Stomach (tissue), 9 donors: ENCODE measurements around the gene MAF. TPM values are rescaled to one million over a fixed set of nuclear protein-coding genes. Genes with fewer than 3 reads are reported as not detected.

Experiments
- DNase-seq, 2 donors: peaks; one replicate each; pipeline versions ENCODE4 v3.0.0 to v3.0.0-alpha.2; 2013 to 2019
- H3K27ac ChIP-seq, 5 donors: fragments of 200-600 bp in 4 of 5; sonication (generic) in 4 of 5; one replicate each; pipeline ENCODE4 v1.5.1; 2013 to 2019; ENCODE audit warnings: mild to moderate bottlenecking in 1 of 5, moderate library complexity in 1 of 5
- H3K27me3 ChIP-seq, 3 donors: fragments of 200-600 bp; sonication (generic); one replicate each; pipeline ENCODE4 v1.5.1; 2017 to 2019; ENCODE audit warnings: mixed run types in 1 of 3
- H3K36me3 ChIP-seq, 4 donors: fragments of 200-600 bp; sonication (generic); 1 replicate in 3 of 4; 2 replicates in 1 of 4; pipeline ENCODE4 v1.5.1; 2016 to 2019
- H3K4me1 ChIP-seq, 4 donors: fragments of 200-600 bp; sonication (generic); one replicate each; pipeline ENCODE4 v1.5.1; 2016 to 2019
- H3K4me3 ChIP-seq, 4 donors: fragments of 200-600 bp; sonication (generic) in 3 of 4; one replicate each; pipeline ENCODE4 v1.5.1; 2016 to 2019; ENCODE audit warnings: mild to moderate bottlenecking in 1 of 4
- H3K9me3 ChIP-seq, 4 donors: fragments of 200-600 bp; sonication (generic); one replicate each; pipeline ENCODE4 v1.5.1; 2016 to 2019
- CTCF ChIP-seq, 7 experiments: fragments of 450-650 bp in 4 of 7; fragments of 200-600 bp in 3 of 7; sonication (generic) in 3 of 7; IDR thresholded peaks; one replicate each; pipeline ENCODE4 v1.5.1; 2016 to 2019; ENCODE audit warnings: antibody characterized with exemption in 7 of 7, control low read depth in 2 of 7, mild to moderate bottlenecking in 1 of 7
- EP300 ChIP-seq: sonication (generic); formaldehyde crosslinking; IDR thresholded peaks from one replicate; pipeline ENCODE4 v1.6.1; 2017; ENCODE audit warnings: antibody characterized with exemption
- POLR2A ChIP-seq, 4 donors: fragments of 450-650 bp; IDR thresholded peaks; one replicate each; pipeline ENCODE4 v1.6.1; 2016; ENCODE audit warnings: antibody characterized with exemption in 4 of 4, control low read depth in 2 of 4, mild to moderate bottlenecking in 1 of 4, moderate library complexity in 1 of 4
- POLR2AphosphoS5 ChIP-seq, 3 donors: sonication (generic); formaldehyde crosslinking; IDR thresholded peaks; one replicate each; pipeline ENCODE4 v1.6.1; 2016; ENCODE audit warnings: antibody characterized with exemption in 3 of 3
- WGBS, 5 donors: extraction: QIAGEN DNeasy Blood & Tissue Kit in 3 of 5; methylation state at CpG; one replicate each; pipeline versions ENCODE4 v1.1.5 to v1.1.7; 2013 to 2018; 5-methylcytosine and 5-hydroxymethylcytosine counted together
- intact Hi-C: fragments of 100-400 bp; cut with DNase I; formaldehyde crosslinking; loops from one replicate; pipeline ENCODE4 v1.15.1; 2023; ENCODE audit warnings: low total_unique reads
- polyA plus RNA-seq, 3 donors: library from polyadenylated mRNA; stranded (reverse); fragments of 200-250 nt; gene quantifications; one replicate each; pipeline ENCODE4 v1.2.3, GENCODE V29; 2013
- total RNA-seq, 5 donors: library from RNA; depleted of rRNA; stranded (reverse); fragments of >200 nt; gene quantifications; one replicate each; pipeline versions ENCODE4 v1.1.0 to v1.2.3, GENCODE V29; 2014 to 2016
- donor health status: healthy with polysubstance abuse.
- donor health status: Bipolar disorder and iron deficiency.
- donor health status: healthy.

MAF gene
- total and polyA plus RNA-seq, 8 donors: 7.5 to 159 (median 14.2) TPM

GRCh38 chr16:79564671-79565107 lies 35.8 kb downstream of the MAF start:
- intact Hi-C loops: no loop called here
- Histone ChIP-seq H3K4me3 (no peak overlapping the region), H3K27ac (no peak overlapping the region), H3K27me3 (no peaks in the 10 kb centered on the region), H3K4me1 (no peaks in the 10 kb centered on the region), H3K36me3 (no peaks in the 10 kb centered on the region), H3K9me3 (no peaks in the 10 kb centered on the region)
- 83 to 90% (median 88%) methylated on average over 6 of the region's 6 CpGs for WGBS, 5 donors
- TF ChIP-seq CTCF (IDR thresholded peaks at IDR 0.05) (no peak), POLR2A (IDR thresholded peaks at IDR 0.05) (no peak), EP300 (no peak), POLR2AphosphoS5 (IDR thresholded peaks at IDR 0.05) (no peak)
- DNase-seq: no peak

DNA sequence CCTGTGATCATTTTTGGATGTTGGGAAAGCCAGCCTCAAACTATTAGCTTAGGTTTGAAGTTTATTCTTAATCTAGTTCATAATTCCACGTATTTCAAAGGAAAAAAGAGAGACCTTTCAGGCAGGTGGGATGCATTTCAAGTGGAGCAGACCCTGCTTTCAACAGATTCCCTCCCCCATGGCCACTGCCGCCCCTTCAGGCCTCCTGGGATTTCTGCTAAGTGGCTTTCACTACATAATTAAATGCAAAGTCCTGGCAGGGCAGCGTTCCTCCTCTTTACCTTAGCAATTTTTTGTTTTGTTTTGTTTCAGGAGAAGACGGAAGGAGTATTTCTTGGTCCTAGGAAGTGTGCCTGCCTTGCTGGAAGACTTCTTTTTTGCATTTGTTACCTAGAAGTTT lies 36.6 kb downstream of the MAF start:
- Histone ChIP-seq H3K36me3 (no peaks in the 10 kb centered on the region), H3K9me3 (no peaks in the 10 kb centered on the region), H3K4me3 (no peak overlapping the region), H3K4me1 (no peaks in the 10 kb centered on the region), H3K27me3 (no peaks in the 10 kb centered on the region), H3K27ac (no peak overlapping the region)
- no peak for TF ChIP-seq EP300
- no peak for TF ChIP-seq POLR2A (IDR thresholded peaks at IDR 0.05)
- TF ChIP-seq POLR2AphosphoS5 (IDR thresholded peaks at IDR 0.05): no peak
- no peak for TF ChIP-seq CTCF (IDR thresholded peaks at IDR 0.05)
- intact Hi-C loops: no loop called here
- no peak for DNase-seq
- WGBS, 5 donors: 65 to 77% (median 74%) methylated on average over 4 of the region's 4 CpGs

- no peak for TF ChIP-seq POLR2A (IDR thresholded peaks at IDR 0.05)
- no peak for TF ChIP-seq CTCF (IDR thresholded peaks at IDR 0.05)
- TF ChIP-seq POLR2AphosphoS5 (IDR thresholded peaks at IDR 0.05): no peak
- TF ChIP-seq EP300: no peak
- WGBS, 5 donors: 81 to 84% (median 82%) methylated on average over 5 of the region's 5 CpGs
- H3K9me3 ChIP-seq: no peaks in the 10 kb centered on the region
- intact Hi-C loops: no loop called here
- no peak overlapping the region for H3K4me3 ChIP-seq
- H3K4me1 ChIP-seq: no peaks in the 10 kb centered on the region
- DNase-seq: no peak
- no peaks in the 10 kb centered on the region for H3K36me3 ChIP-seq
- no peak overlapping the region for H3K27ac ChIP-seq
- no peaks in the 10 kb centered on the region for H3K27me3 ChIP-seq
These were observed 38.2 kb downstream of the MAF start for GRCh38 chr16:79562166-79562823.

- Histone ChIP-seq H3K4me3 (no peak overlapping the region), H3K27me3 (no peaks in the 10 kb centered on the region), H3K4me1 (no peaks in the 10 kb centered on the region), H3K27ac (no peak overlapping the region), H3K9me3 (no peaks in the 10 kb centered on the region), H3K36me3 (no peaks in the 10 kb centered on the region)
- no peak for TF ChIP-seq POLR2AphosphoS5 (IDR thresholded peaks at IDR 0.05)
- TF ChIP-seq EP300: no peak
- TF ChIP-seq CTCF (IDR thresholded peaks at IDR 0.05): no peak
- TF ChIP-seq POLR2A (IDR thresholded peaks at IDR 0.05): no peak
- intact Hi-C loops: no loop called here
- no peak for DNase-seq
- 49 to 82% (median 59%) methylated on average over 5 of the region's 5 CpGs for WGBS, 5 donors
These were observed 38.8 kb downstream of the MAF start for GRCh38 chr16:79561729-79562128.
